ENCODE data around the gene FGR. TPM values are rescaled to one million over a fixed set of nuclear protein-coding genes. Genes with fewer than 3 reads are reported as not detected.

The FGR gene
- polyA plus RNA-seq, 1 donor (not counting 4 experiments of a cell fraction or from before 2014, with no cell fraction given), result 0.04 TPM

DNA sequence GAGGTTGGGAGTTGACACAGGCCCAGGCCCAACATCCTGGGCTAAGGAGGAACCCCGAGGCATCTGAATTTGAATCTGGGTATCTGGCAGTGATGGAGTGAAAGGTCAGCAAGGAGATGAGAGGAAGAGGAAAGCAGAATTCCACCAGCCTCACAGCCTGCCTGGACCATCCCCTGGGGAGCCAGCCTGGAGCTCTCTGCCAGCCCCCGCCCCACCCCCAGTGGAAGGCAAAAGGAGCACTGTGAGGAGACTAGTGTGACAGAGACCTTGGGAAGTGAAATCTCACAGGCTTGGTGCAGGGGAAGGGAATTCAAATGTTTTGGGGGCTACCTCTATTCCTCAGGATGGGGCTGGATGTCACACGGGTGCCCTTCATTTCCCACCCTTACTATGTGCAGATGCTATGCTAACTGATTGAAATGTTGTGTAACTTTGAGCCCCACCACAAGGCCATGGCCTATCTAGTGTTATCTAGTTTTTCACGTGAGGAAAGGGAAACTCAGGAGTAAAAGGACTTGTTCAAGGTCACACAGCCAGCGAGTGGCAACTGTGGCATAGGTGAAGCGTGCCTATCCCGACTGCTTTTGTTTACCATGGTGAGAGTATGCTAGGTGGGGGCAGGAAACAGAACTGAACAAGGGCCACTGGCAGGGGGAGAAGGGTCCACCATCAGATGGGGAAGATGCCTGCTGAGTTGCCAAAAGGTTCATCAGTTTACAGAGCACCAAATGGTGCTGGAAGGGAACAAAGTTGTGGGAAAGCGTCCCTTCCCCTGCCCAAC, 60.8 kb downstream of the FGR start:
- peaks cover 0 to 3% of the 10 kb centered on the region in 2 experiments for H3K36me3 ChIP-seq (ENCODE audit: control insufficient read depth in 2 of 2, extremely low read depth in 1 of 2, insufficient read depth in 2 of 2, low read length in 2 of 2)
- no peak overlapping the region for H3K4me2 ChIP-seq (ENCODE audit: control insufficient read depth, extremely low read depth, insufficient read depth, low read depth, low read length)
- H3K27me3 ChIP-seq (ENCODE audit: control insufficient read depth, extremely low read depth, insufficient read depth, low read length), result no peaks in the 10 kb centered on the region
- no peak overlapping the region for H3K27ac ChIP-seq (ENCODE audit: control insufficient read depth, insufficient read depth, low read length)
- no peak overlapping the region for H2AFZ ChIP-seq (ENCODE audit: control insufficient read depth, low read length)
- TF ChIP-seq EZH2 (IDR thresholded peaks at IDR 0.05; ENCODE audit: low read length), result no peak
- TF ChIP-seq, protein P1, sequence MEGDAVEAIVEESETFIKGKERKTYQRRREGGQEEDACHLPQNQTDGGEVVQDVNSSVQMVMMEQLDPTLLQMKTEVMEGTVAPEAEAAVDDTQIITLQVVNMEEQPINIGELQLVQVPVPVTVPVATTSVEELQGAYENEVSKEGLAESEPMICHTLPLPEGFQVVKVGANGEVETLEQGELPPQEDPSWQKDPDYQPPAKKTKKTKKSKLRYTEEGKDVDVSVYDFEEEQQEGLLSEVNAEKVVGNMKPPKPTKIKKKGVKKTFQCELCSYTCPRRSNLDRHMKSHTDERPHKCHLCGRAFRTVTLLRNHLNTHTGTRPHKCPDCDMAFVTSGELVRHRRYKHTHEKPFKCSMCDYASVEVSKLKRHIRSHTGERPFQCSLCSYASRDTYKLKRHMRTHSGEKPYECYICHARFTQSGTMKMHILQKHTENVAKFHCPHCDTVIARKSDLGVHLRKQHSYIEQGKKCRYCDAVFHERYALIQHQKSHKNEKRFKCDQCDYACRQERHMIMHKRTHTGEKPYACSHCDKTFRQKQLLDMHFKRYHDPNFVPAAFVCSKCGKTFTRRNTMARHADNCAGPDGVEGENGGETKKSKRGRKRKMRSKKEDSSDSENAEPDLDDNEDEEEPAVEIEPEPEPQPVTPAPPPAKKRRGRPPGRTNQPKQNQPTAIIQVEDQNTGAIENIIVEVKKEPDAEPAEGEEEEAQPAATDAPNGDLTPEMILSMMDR (optimal IDR thresholded peaks at IDR 0.05 in 1 of 3, IDR thresholded peaks at IDR 0.05 in 1 of 3, conservative IDR thresholded peaks at IDR 0.05 in 1 of 3; ENCODE audit: extremely low read depth in 1 of 3, insufficient read depth in 2 of 3, low read length in 3 of 3), result no peak
- FAIRE-seq, result no peak
- H3K4me1 ChIP-seq (ENCODE audit: control insufficient read depth, extremely low read depth, insufficient read depth, low read length), result peaks cover 59% of the 10 kb centered on the region
- H3K9ac ChIP-seq (ENCODE audit: control insufficient read depth, extremely low read depth, insufficient read depth, low read length), result no peak overlapping the region
- no peaks in the 10 kb centered on the region for H3K9me1 ChIP-seq (ENCODE audit: control insufficient read depth, extremely low read depth, insufficient read depth, low read length)
- no peaks in the 10 kb centered on the region for H3K9me3 ChIP-seq (ENCODE audit: control insufficient read depth, low read depth, low read length)
- dilution Hi-C loops (cut with MboI; ENCODE audit: extremely low pct_ligation_motif_present, low sequenced_read_pairs), result no loop called here
- no peak for DNase-seq (ENCODE audit: low read depth, low spot score)
- no peaks in the 10 kb centered on the region for H4K20me1 ChIP-seq (ENCODE audit: control insufficient read depth, extremely low read depth, insufficient read depth, low read length)
- H3K4me3 ChIP-seq (ENCODE audit: control insufficient read depth in 2 of 3, extremely low read depth in 1 of 3, insufficient read depth in 2 of 3, low read depth in 1 of 3, low read length in 3 of 3), result no peak overlapping the region
- H3K79me2 ChIP-seq (ENCODE audit: control insufficient read depth, insufficient read depth, low read length), result peaks cover 41% of the 10 kb centered on the region

DNA sequence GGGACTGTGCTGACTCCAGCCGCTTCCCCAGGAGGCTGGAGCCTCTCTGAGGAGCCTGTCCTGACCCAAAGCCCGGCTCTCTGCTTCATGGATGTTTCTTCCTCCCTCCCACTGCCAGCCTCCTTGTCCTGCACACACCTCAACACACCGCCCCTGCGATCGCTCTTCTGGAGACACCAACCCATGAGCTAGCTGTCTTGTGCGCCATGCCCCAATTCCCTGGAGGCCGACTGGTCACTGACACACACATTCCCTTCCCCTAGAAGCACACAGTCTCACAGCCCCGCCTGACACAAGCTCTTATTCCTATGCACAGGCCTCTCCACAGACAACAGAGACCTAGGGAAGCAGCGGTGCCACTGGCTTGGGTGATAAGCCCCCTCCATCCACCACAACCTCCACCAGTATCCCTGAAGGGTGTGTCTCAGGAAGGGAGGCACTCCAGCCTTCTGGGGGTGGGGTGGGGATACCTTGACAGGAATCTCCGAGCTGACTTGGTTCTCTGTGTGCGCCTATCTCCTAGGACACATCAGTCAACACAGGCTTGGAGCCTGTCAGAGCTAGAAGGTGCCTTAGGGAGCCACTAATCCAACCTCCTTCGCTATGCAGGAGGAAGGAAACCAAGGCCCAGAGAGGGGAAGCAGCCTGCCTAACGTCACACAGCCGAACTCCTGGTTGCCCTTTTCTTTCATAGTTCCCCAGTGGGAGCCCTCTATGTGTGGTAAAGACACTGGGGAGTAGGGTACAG, 62.1 kb downstream of the FGR start:
- peaks cover 40% of the 10 kb centered on the region for H3K79me2 ChIP-seq (ENCODE audit: control insufficient read depth, insufficient read depth, low read length)
- no peaks in the 10 kb centered on the region for H3K9me3 ChIP-seq (ENCODE audit: control insufficient read depth, low read depth, low read length)
- dilution Hi-C loops (cut with MboI; ENCODE audit: extremely low pct_ligation_motif_present, low sequenced_read_pairs), result no loop called here
- peak overlapping the region; percentile 13 for H3K9ac ChIP-seq (ENCODE audit: control insufficient read depth, extremely low read depth, insufficient read depth, low read length)
- no peak overlapping the region for H3K4me2 ChIP-seq (ENCODE audit: control insufficient read depth, extremely low read depth, insufficient read depth, low read depth, low read length)
- H3K4me3 ChIP-seq (ENCODE audit: control insufficient read depth in 2 of 3, extremely low read depth in 1 of 3, insufficient read depth in 2 of 3, low read depth in 1 of 3, low read length in 3 of 3), result no peak overlapping the region
- DNase-seq (ENCODE audit: low read depth, low spot score) (no peak), FAIRE-seq (peak; percentile 39)
- peaks cover 66% of the 10 kb centered on the region for H3K4me1 ChIP-seq (ENCODE audit: control insufficient read depth, extremely low read depth, insufficient read depth, low read length)
- H3K36me3 ChIP-seq (ENCODE audit: control insufficient read depth in 2 of 2, extremely low read depth in 1 of 2, insufficient read depth in 2 of 2, low read length in 2 of 2), result peaks cover 0 to 3% of the 10 kb centered on the region in 2 experiments
- H3K27ac ChIP-seq (ENCODE audit: control insufficient read depth, insufficient read depth, low read length), result peak overlapping the region; percentile 7
- TF ChIP-seq, protein P1 (optimal IDR thresholded peaks at IDR 0.05 in 1 of 3, IDR thresholded peaks at IDR 0.05 in 1 of 3, conservative IDR thresholded peaks at IDR 0.05 in 1 of 3; ENCODE audit: extremely low read depth in 1 of 3, insufficient read depth in 2 of 3, low read length in 3 of 3), result no peak
- no peak for TF ChIP-seq EZH2 (IDR thresholded peaks at IDR 0.05; ENCODE audit: low read length)
- H3K27me3 ChIP-seq (ENCODE audit: control insufficient read depth, extremely low read depth, insufficient read depth, low read length), result no peaks in the 10 kb centered on the region
- H4K20me1 ChIP-seq (ENCODE audit: control insufficient read depth, extremely low read depth, insufficient read depth, low read length), result no peaks in the 10 kb centered on the region
- no peak overlapping the region for H2AFZ ChIP-seq (ENCODE audit: control insufficient read depth, low read length)
- no peaks in the 10 kb centered on the region for H3K9me1 ChIP-seq (ENCODE audit: control insufficient read depth, extremely low read depth, insufficient read depth, low read length)

Measured in keratinocyte (primary cell).